HEK293T (cell line): Measurements from ENCODE around the gene CGN.

ENCODE experiments used
- CTCF ChIA-PET: fragments of 350-600 bp; formaldehyde crosslinking; extraction: SDS; loops from one replicate; lab custom pipeline; 2021; ENCODE audit warnings: antibody characterized with exemption, inconsistent platforms; lab: Yijun Ruan, JAX
- POLR2A ChIA-PET: fragments of 350-600 bp; formaldehyde crosslinking; extraction: SDS; loops from one replicate; lab custom pipeline; 2020; ENCODE audit warnings: antibody characterized with exemption, inconsistent platforms; lab: Yijun Ruan, JAX
- DNase-seq: peaks from one replicate; pipeline ENCODE4 v3.0.0; 2012; ENCODE audit warnings: mixed read lengths; ENCODE audit errors: extremely low spot score
- ARNT ChIP-seq: fragments of 450-650 bp; IDR thresholded peaks from 2 replicates; pipeline ENCODE4 v1.6.1; 2017; ENCODE audit warnings: mild to moderate bottlenecking
- BHLHE40 ChIP-seq: fragments of 450-650 bp; IDR thresholded peaks from 2 replicates; pipeline ENCODE4 v1.6.1; 2016; ENCODE audit warnings: mild to moderate bottlenecking, moderate library complexity, borderline replicate concordance
- CTBP1 ChIP-seq: fragments of 450-650 bp; IDR thresholded peaks from 2 replicates; pipeline ENCODE4 v1.6.1; 2016; ENCODE audit warnings: borderline replicate concordance
- ELF4 ChIP-seq: fragments of 450-650 bp; IDR thresholded peaks from 2 replicates; pipeline ENCODE4 v1.6.1; 2017; ENCODE audit warnings: antibody characterized with exemption
- FOXA1 ChIP-seq: fragments of 450-650 bp; IDR thresholded peaks from 2 replicates; pipeline ENCODE4 v1.6.1; 2016; ENCODE audit warnings: mild to moderate bottlenecking
- FOXK2 ChIP-seq: fragments of 450-650 bp; IDR thresholded peaks from 2 replicates; pipeline ENCODE4 v1.6.1; 2016; ENCODE audit warnings: mild to moderate bottlenecking
- FOXM1 ChIP-seq: fragments of 450-650 bp; IDR thresholded peaks from 2 replicates; pipeline ENCODE4 v1.6.1; 2017; ENCODE audit warnings: mild to moderate bottlenecking, borderline replicate concordance
- HDGF ChIP-seq: fragments of 450-650 bp; IDR thresholded peaks from 2 replicates; pipeline ENCODE4 v1.6.1; 2017; ENCODE audit warnings: antibody characterized with exemption, borderline replicate concordance
- L3MBTL2 ChIP-seq: fragments of 450-650 bp; conservative IDR thresholded peaks from 2 replicates; pipeline ENCODE4 v1.6.1; 2016; ENCODE audit warnings: mild to moderate bottlenecking
- LEF1 ChIP-seq: fragments of 450-650 bp; IDR thresholded peaks from 2 replicates; pipeline ENCODE4 v1.6.1; 2017; ENCODE audit warnings: mild to moderate bottlenecking, borderline replicate concordance
- NFRKB ChIP-seq: fragments of 450-650 bp; IDR thresholded peaks from 2 replicates; pipeline ENCODE4 v1.6.1; 2016; ENCODE audit warnings: mild to moderate bottlenecking, moderate library complexity
- PKNOX1 ChIP-seq: fragments of 450-650 bp; IDR thresholded peaks from 2 replicates; pipeline ENCODE4 v1.6.1; 2016
- SP1 ChIP-seq: fragments of 450-650 bp; IDR thresholded peaks from 2 replicates; pipeline ENCODE4 v1.6.1; 2017
- SUZ12 ChIP-seq: fragments of 450-650 bp; IDR thresholded peaks from 2 replicates; pipeline ENCODE4 v1.6.1; 2016; ENCODE audit warnings: mild to moderate bottlenecking
- TARDBP ChIP-seq: fragments of 450-650 bp; IDR thresholded peaks from 2 replicates; pipeline ENCODE4 v1.6.1; 2016
- ZNF384 ChIP-seq: fragments of 450-650 bp; IDR thresholded peaks from 2 replicates; pipeline ENCODE4 v1.6.1; 2016

Gene CGN

GRCh38 chr1:151529211-151529702 is 18.1 kb downstream of the CGN start:
- TF ChIP-seq LEF1 (no peak), ARNT (no peak), ELF4 (no peak), NFRKB (no peak), ZNF384 (no peak), BHLHE40 (no peak), PKNOX1 (no peak), FOXA1 (no peak), SP1 (no peak), HDGF (no peak), TARDBP (no peak), FOXK2 (no peak), FOXM1 (no peak), L3MBTL2 (no peak), CTBP1 (no peak), SUZ12 (no peak)
- POLR2A ChIA-PET, result interaction anchor here (0.7 to 1.8 kb wide), 2 partner anchors 10 to 15 kb away, joined by 3 to 5 read pairs; no protein-coding TSS in a partner anchor
- CTCF ChIA-PET, result no interaction called here
- no peak for DNase-seq

- TF ChIP-seq L3MBTL2 (no peak), BHLHE40 (no peak), ZNF384 (no peak), NFRKB (no peak), SUZ12 (no peak), TARDBP (no peak), FOXM1 (no peak), FOXK2 (no peak), SP1 (no peak), ELF4 (no peak), HDGF (no peak), CTBP1 (no peak), ARNT (no peak)
- DNase-seq, result no peak
- CTCF ChIA-PET, result no interaction called here
- POLR2A ChIA-PET, result interaction anchor here (0.7 to 1.8 kb wide), 2 partner anchors 10 to 14 kb away, joined by 3 to 5 read pairs; no protein-coding TSS in a partner anchor
These were observed 18.6 kb downstream of the CGN start for GRCh38 chr1:151529781-151530180.

- CTCF ChIA-PET, result no interaction called here
- POLR2A ChIA-PET, result interaction anchor here (1.8 kb wide), 1 partner anchor 13 kb away, joined by 5 read pairs; no protein-coding TSS in a partner anchor
- no peak for DNase-seq
- TF ChIP-seq CTBP1 (no peak), FOXM1 (no peak), PKNOX1 (no peak), L3MBTL2 (no peak)
These were observed 19.3 kb downstream of the CGN start for GRCh38 chr1:151530461-151530860.

- TF ChIP-seq HDGF (no peak), BHLHE40 (no peak), FOXM1 (no peak), FOXA1 (no peak), CTBP1 (no peak), PKNOX1 (no peak), LEF1 (no peak), SUZ12 (no peak), ELF4 (no peak), NFRKB (no peak), ARNT (no peak), ZNF384 (no peak), L3MBTL2 (no peak), FOXK2 (no peak), TARDBP (no peak), SP1 (no peak)
- POLR2A ChIA-PET, result no interaction called here
- no peak for DNase-seq
- CTCF ChIA-PET, result interaction anchor here (0.6 to 1.3 kb wide), 3 partner anchors 15 to 476 kb away, joined by 3 to 4 read pairs (median 4); no protein-coding TSS in a partner anchor
These were observed 22.7 kb downstream of the CGN start for GRCh38 chr1:151533870-151534269.

GRCh38 chr1:151534662-151535278 is 23.6 kb downstream of the CGN start:
- ChIA-PET POLR2A (interaction anchor here (1.6 kb wide), 1 partner anchor 24 kb away, joined by 3 read pairs; the partner anchor contains the start of gene CGN), CTCF (interaction anchor here (0.7 to 1.3 kb wide), 6 partner anchors 10 to 301 kb away, joined by 3 to 5 read pairs (median 3); partner anchors contain the start of gene CGN)
- DNase-seq, result peak; percentile 81
- TF ChIP-seq ZNF384, result no peak
- TF ChIP-seq PKNOX1, result peak; percentile 30; the same call in 1 of the 2 replicates
